ENCODE measurements around the gene C12orf57. TPM values are rescaled to one million over a fixed set of nuclear protein-coding genes. Genes with fewer than 3 reads are reported as not detected.

Gene C12orf57
- total RNA-seq, 1 donor from 2014 or later: 225 TPM

GRCh38 chr12:6959058-6959804, 15.4 kb downstream of the C12orf57 start:
- H3K9me3 Mint-ChIP-seq (ENCODE audit: unreplicated experiment): no peaks in the 10 kb centered on the region
- no peak overlapping the region for H3K27ac Mint-ChIP-seq (ENCODE audit: unreplicated experiment)
- peaks cover 14% of the 10 kb centered on the region for H3K27me3 Mint-ChIP-seq (ENCODE audit: unreplicated experiment)
- H3K4me1 Mint-ChIP-seq (ENCODE audit: unreplicated experiment): peaks cover 29% of the 10 kb centered on the region
- peaks cover 5% of the 10 kb centered on the region for H3K36me3 Mint-ChIP-seq (ENCODE audit: low read depth, unreplicated experiment)
- no peak for TF ChIP-seq CTCF (IDR thresholded peaks at IDR 0.05; ENCODE audit: unreplicated experiment)
- H3K4me3 Mint-ChIP-seq (ENCODE audit: unreplicated experiment): peak overlapping the region; percentile 31
- no peak for DNase-seq (ENCODE audit: low spot score)

GRCh38 chr12:6959805-6960592, 16.2 kb downstream of the C12orf57 start:
- Mint-ChIP-seq H3K27me3 (ENCODE audit: unreplicated experiment) (peaks cover 9% of the 10 kb centered on the region), H3K4me3 (ENCODE audit: unreplicated experiment) (no peak overlapping the region), H3K4me1 (ENCODE audit: unreplicated experiment) (peaks cover 30% of the 10 kb centered on the region), H3K9me3 (ENCODE audit: unreplicated experiment) (no peaks in the 10 kb centered on the region), H3K27ac (ENCODE audit: unreplicated experiment) (no peak overlapping the region), H3K36me3 (ENCODE audit: low read depth, unreplicated experiment) (peaks cover 6% of the 10 kb centered on the region)
- DNase-seq (ENCODE audit: low spot score): no peak
- TF ChIP-seq CTCF (IDR thresholded peaks at IDR 0.05; ENCODE audit: unreplicated experiment): no peak

- Mint-ChIP-seq H3K36me3 (ENCODE audit: low read depth, unreplicated experiment) (peaks cover 13% of the 10 kb centered on the region), H3K27me3 (ENCODE audit: unreplicated experiment) (peaks cover 9% of the 10 kb centered on the region), H3K4me1 (ENCODE audit: unreplicated experiment) (peaks cover 37% of the 10 kb centered on the region), H3K4me3 (ENCODE audit: unreplicated experiment) (no peak overlapping the region), H3K9me3 (ENCODE audit: unreplicated experiment) (no peaks in the 10 kb centered on the region), H3K27ac (ENCODE audit: unreplicated experiment) (no peak overlapping the region)
- no peak for DNase-seq (ENCODE audit: low spot score)
- no peak for TF ChIP-seq CTCF (IDR thresholded peaks at IDR 0.05; ENCODE audit: unreplicated experiment)
Observed at GRCh38 chr12:6960593-6961277, 16.9 kb downstream of the C12orf57 start.

GRCh38 chr12:6961278-6961694, 17.5 kb downstream of the C12orf57 start:
- H3K4me3 Mint-ChIP-seq (ENCODE audit: unreplicated experiment): peak overlapping the region; percentile 67
- H3K36me3 Mint-ChIP-seq (ENCODE audit: low read depth, unreplicated experiment): peaks cover 19% of the 10 kb centered on the region
- peaks cover 9% of the 10 kb centered on the region for H3K27me3 Mint-ChIP-seq (ENCODE audit: unreplicated experiment)
- no peak for TF ChIP-seq CTCF (IDR thresholded peaks at IDR 0.05; ENCODE audit: unreplicated experiment)
- no peaks in the 10 kb centered on the region for H3K9me3 Mint-ChIP-seq (ENCODE audit: unreplicated experiment)
- H3K4me1 Mint-ChIP-seq (ENCODE audit: unreplicated experiment): peaks cover 38% of the 10 kb centered on the region
- H3K27ac Mint-ChIP-seq (ENCODE audit: unreplicated experiment): peak overlapping the region; percentile 87
- DNase-seq (ENCODE audit: low spot score): no peak

All from endothelial cell (in vitro differentiated cells).